Measurements from ENCODE around the gene ADAMTS18. TPM values are rescaled to one million over a fixed set of nuclear protein-coding genes. Genes with fewer than 3 reads are reported as not detected.

ADAMTS18 gene
- total RNA-seq, 1 experiment from 2014 or later, result not detected

GRCh38 chr16:77322757-77323156 is 112.1 kb downstream of the ADAMTS18 start:
- TF ChIP-seq EZH2 (IDR thresholded peaks at IDR 0.05; ENCODE audit: borderline replicate concordance, low read depth, low read length, poor library complexity, severe bottlenecking), result no peak
- TF ChIP-seq, protein P1, sequence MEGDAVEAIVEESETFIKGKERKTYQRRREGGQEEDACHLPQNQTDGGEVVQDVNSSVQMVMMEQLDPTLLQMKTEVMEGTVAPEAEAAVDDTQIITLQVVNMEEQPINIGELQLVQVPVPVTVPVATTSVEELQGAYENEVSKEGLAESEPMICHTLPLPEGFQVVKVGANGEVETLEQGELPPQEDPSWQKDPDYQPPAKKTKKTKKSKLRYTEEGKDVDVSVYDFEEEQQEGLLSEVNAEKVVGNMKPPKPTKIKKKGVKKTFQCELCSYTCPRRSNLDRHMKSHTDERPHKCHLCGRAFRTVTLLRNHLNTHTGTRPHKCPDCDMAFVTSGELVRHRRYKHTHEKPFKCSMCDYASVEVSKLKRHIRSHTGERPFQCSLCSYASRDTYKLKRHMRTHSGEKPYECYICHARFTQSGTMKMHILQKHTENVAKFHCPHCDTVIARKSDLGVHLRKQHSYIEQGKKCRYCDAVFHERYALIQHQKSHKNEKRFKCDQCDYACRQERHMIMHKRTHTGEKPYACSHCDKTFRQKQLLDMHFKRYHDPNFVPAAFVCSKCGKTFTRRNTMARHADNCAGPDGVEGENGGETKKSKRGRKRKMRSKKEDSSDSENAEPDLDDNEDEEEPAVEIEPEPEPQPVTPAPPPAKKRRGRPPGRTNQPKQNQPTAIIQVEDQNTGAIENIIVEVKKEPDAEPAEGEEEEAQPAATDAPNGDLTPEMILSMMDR (conservative IDR thresholded peaks at IDR 0.05; ENCODE audit: low read depth, low read length), result no peak
- ChIA-PET CTCF (no interaction called here), POLR2A (ENCODE audit: low non-redundant PET) (no interaction called here)
- H3K27me3 ChIP-seq (replicated peaks; ENCODE audit: insufficient read depth, low read depth, low read length, poor library complexity), result peaks cover 30% of the 10 kb centered on the region
- no peak overlapping the region for H3K27ac ChIP-seq (ENCODE audit: low read depth, low read length, poor library complexity, severe bottlenecking)
- H3K9me3 ChIP-seq (ENCODE audit: low read depth, low read length, poor library complexity, severe bottlenecking), result no peaks in the 10 kb centered on the region
- no peaks in the 10 kb centered on the region for H3K4me1 ChIP-seq (ENCODE audit: insufficient read depth, low read length, poor library complexity, severe bottlenecking)
- no TSS peak for BruUV-seq (replicated peaks)
- H3K4me3 ChIP-seq (ENCODE audit: low read depth, low read length, poor library complexity, severe bottlenecking), result no peak overlapping the region
- intact Hi-C loops (cut with micrococcal nuclease; ENCODE audit: unreplicated experiment), result no loop called here
- no peaks in the 10 kb centered on the region for H3K36me3 ChIP-seq (ENCODE audit: insufficient read depth, low read length, poor library complexity, severe bottlenecking)
- no peak for DNase-seq (ENCODE audit: low spot score)

DNA sequence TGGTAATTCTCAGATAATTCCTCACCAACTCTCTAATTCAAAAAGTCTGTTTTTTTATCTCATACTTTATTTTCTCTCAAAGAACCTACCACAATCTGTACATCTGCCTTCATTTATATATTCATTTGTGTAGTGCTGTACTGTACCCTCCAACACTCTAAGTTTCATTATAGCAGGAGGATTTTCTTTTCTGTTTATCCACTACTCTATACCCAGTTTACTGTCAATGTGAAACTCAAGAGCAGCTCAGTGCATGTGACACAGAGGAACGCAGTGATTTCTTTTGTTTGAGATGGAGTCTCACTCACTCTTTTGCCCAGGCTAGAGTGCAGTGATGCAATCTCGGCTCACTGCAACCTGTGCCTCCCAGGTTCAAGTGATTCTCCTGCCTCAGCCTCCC is 117.8 kb downstream of the ADAMTS18 start:
- Histone ChIP-seq H3K4me1 (ENCODE audit: insufficient read depth, low read length, poor library complexity, severe bottlenecking) (no peaks in the 10 kb centered on the region), H3K4me3 (ENCODE audit: low read depth, low read length, poor library complexity, severe bottlenecking) (no peak overlapping the region), H3K27me3 (replicated peaks; ENCODE audit: insufficient read depth, low read depth, low read length, poor library complexity) (no peaks in the 10 kb centered on the region), H3K27ac (ENCODE audit: low read depth, low read length, poor library complexity, severe bottlenecking) (no peak overlapping the region), H3K9me3 (ENCODE audit: low read depth, low read length, poor library complexity, severe bottlenecking) (no peaks in the 10 kb centered on the region), H3K36me3 (ENCODE audit: insufficient read depth, low read length, poor library complexity, severe bottlenecking) (no peaks in the 10 kb centered on the region)
- ChIA-PET POLR2A (ENCODE audit: low non-redundant PET) (no interaction called here), CTCF (no interaction called here)
- BruUV-seq (replicated peaks), result no TSS peak
- intact Hi-C loops (cut with micrococcal nuclease; ENCODE audit: unreplicated experiment), result loop anchor here (2.0 kb wide), 1 partner anchor 20 kb away; no protein-coding TSS in a partner anchor
- no peak for DNase-seq (ENCODE audit: low spot score)
- TF ChIP-seq, protein P1 (conservative IDR thresholded peaks at IDR 0.05; ENCODE audit: low read depth, low read length), result no peak
- no peak for TF ChIP-seq EZH2 (IDR thresholded peaks at IDR 0.05; ENCODE audit: borderline replicate concordance, low read depth, low read length, poor library complexity, severe bottlenecking)

- H3K4me1 ChIP-seq (ENCODE audit: insufficient read depth, low read length, poor library complexity, severe bottlenecking), result no peaks in the 10 kb centered on the region
- DNase-seq (ENCODE audit: low spot score), result no peak
- no TSS peak for BruUV-seq (replicated peaks)
- intact Hi-C loops (cut with micrococcal nuclease; ENCODE audit: unreplicated experiment), result no loop called here
- ChIA-PET POLR2A (ENCODE audit: low non-redundant PET) (no interaction called here), CTCF (no interaction called here)
- no peak overlapping the region for H3K27ac ChIP-seq (ENCODE audit: low read depth, low read length, poor library complexity, severe bottlenecking)
- H3K27me3 ChIP-seq (replicated peaks; ENCODE audit: insufficient read depth, low read depth, low read length, poor library complexity), result peaks cover 22% of the 10 kb centered on the region
- H3K36me3 ChIP-seq (ENCODE audit: insufficient read depth, low read length, poor library complexity, severe bottlenecking), result no peaks in the 10 kb centered on the region
- no peak for TF ChIP-seq EZH2 (IDR thresholded peaks at IDR 0.05; ENCODE audit: borderline replicate concordance, low read depth, low read length, poor library complexity, severe bottlenecking)
- TF ChIP-seq, protein P1 (conservative IDR thresholded peaks at IDR 0.05; ENCODE audit: low read depth, low read length), result no peak
- H3K4me3 ChIP-seq (ENCODE audit: low read depth, low read length, poor library complexity, severe bottlenecking), result no peak overlapping the region
- no peaks in the 10 kb centered on the region for H3K9me3 ChIP-seq (ENCODE audit: low read depth, low read length, poor library complexity, severe bottlenecking)
Measured at GRCh38 chr16:77310877-77311276, 124.0 kb downstream of the ADAMTS18 start.

Measured in A673 (cell line).